ENCODE measurements around the gene NAA10. TPM values are rescaled to one million over a fixed set of nuclear protein-coding genes. Genes with fewer than 3 reads are reported as not detected.
A peak's percentile ranks its signal among the peaks of the same experiment; 100 is the strongest.

NAA10 gene
- total RNA-seq, 4 donors from 2014 or later = 29.9 to 57.2 (median 47.4) TPM

GRCh38 chrX:153903238-153903980, 31.4 kb downstream of the NAA10 start:
- Histone ChIP-seq H3K27ac (peak overlapping the region in 1 of 4 donors; percentile 34), H3K27me3 (no peaks in the 10 kb centered on the region), H3K36me3 (no peaks in the 10 kb centered on the region), H3K4me1 (peaks cover 0 to 17% (median 6%) of the 10 kb centered on the region in 4 donors), H3K9me3 (no peaks in the 10 kb centered on the region), H3K4me3 (no peak overlapping the region)
- WGBS, 2 donors (ENCODE audit: low coverage in 1 of 2) = 7 to 57% methylated on average over 2 to 18 of the region's 18 CpGs
- no peak for DNase-seq
- TF ChIP-seq EP300 (IDR thresholded peaks at IDR 0.05; ENCODE audit: low read depth) (no peak), CTCF (IDR thresholded peaks at IDR 0.05) (no peak), POLR2A (IDR thresholded peaks at IDR 0.05) (no peak), POLR2AphosphoS5 (IDR thresholded peaks at IDR 0.05) (no peak)
- intact Hi-C loops (cut with DNase I; ENCODE audit: low total_unique reads) (no loop called here), in situ Hi-C loops (cut with MboI; ENCODE audit: low pct_ligation_motif_present in 1 of 4, low pct_unique_long_range_greater_than_20kb in 1 of 4, low sequenced_read_pairs in 3 of 4) (loop anchor here in 1 of 4 donors (25.0 kb wide), 1 partner anchor 91 kb away; no protein-coding TSS in a partner anchor)

GRCh38 chrX:153902385-153902784, 32.5 kb downstream of the NAA10 start:
- 77% methylated on average over 10 of the region's 10 CpGs; no CpG with 5 or more reads in 1 of the 2 donors for WGBS, 2 donors (ENCODE audit: low coverage in 1 of 2)
- in situ Hi-C loops (cut with MboI; ENCODE audit: low pct_ligation_motif_present in 1 of 4, low pct_unique_long_range_greater_than_20kb in 1 of 4, low sequenced_read_pairs in 3 of 4) = loop anchor here in 1 of 4 donors (25.0 kb wide), 1 partner anchor 90 kb away; no protein-coding TSS in a partner anchor
- Histone ChIP-seq H3K36me3 (no peaks in the 10 kb centered on the region), H3K27ac (no peak overlapping the region), H3K4me3 (no peak overlapping the region), H3K27me3 (no peaks in the 10 kb centered on the region), H3K9me3 (no peaks in the 10 kb centered on the region), H3K4me1 (peaks cover 0 to 17% (median 6%) of the 10 kb centered on the region in 4 donors)
- DNase-seq = no peak
- intact Hi-C loops (cut with DNase I; ENCODE audit: low total_unique reads) = no loop called here
- TF ChIP-seq EP300 (IDR thresholded peaks at IDR 0.05; ENCODE audit: low read depth) = no peak
- no peak for TF ChIP-seq CTCF (IDR thresholded peaks at IDR 0.05)
- no peak for TF ChIP-seq POLR2AphosphoS5 (IDR thresholded peaks at IDR 0.05)
- TF ChIP-seq POLR2A (IDR thresholded peaks at IDR 0.05) = no peak

DNA sequence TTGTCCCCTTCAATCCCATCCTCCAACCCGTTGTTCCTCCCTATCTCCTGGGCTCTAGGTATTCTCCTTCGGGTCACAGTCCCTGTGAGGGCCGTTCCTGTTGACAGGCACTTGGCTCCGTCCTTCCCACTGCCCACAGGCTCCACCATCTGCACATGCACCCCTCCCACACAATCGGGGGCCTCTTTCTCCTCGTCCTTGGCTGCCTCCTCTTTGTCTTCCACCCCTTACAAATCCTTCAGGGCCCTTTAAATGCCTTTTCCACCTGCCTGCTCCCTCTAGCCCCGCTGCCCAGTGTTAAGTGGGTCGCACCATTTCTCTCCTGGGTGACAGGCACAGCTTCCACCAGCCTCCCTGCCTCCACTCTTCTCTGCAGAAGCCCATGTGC, 33.1 kb downstream of the NAA10 start:
- WGBS, 2 donors (ENCODE audit: low coverage in 1 of 2) = 60 to 80% methylated on average over 2 to 8 of the region's 8 CpGs
- intact Hi-C loops (cut with DNase I; ENCODE audit: low total_unique reads) = no loop called here
- in situ Hi-C loops (cut with MboI; ENCODE audit: low pct_ligation_motif_present in 1 of 4, low pct_unique_long_range_greater_than_20kb in 1 of 4, low sequenced_read_pairs in 3 of 4) = loop anchor here in 1 of 4 donors (25.0 kb wide), 1 partner anchor 89 kb away; no protein-coding TSS in a partner anchor
- no peak overlapping the region for H3K4me3 ChIP-seq
- no peaks in the 10 kb centered on the region for H3K9me3 ChIP-seq
- no peak for TF ChIP-seq POLR2AphosphoS5 (IDR thresholded peaks at IDR 0.05)
- no peak for TF ChIP-seq CTCF (IDR thresholded peaks at IDR 0.05)
- TF ChIP-seq POLR2A (IDR thresholded peaks at IDR 0.05) = no peak
- TF ChIP-seq EP300 (IDR thresholded peaks at IDR 0.05; ENCODE audit: low read depth) = no peak
- no peaks in the 10 kb centered on the region for H3K27me3 ChIP-seq
- no peak for DNase-seq
- peaks cover 0 to 17% (median 6%) of the 10 kb centered on the region in 4 donors for H3K4me1 ChIP-seq
- H3K36me3 ChIP-seq = no peaks in the 10 kb centered on the region
- no peak overlapping the region for H3K27ac ChIP-seq

- peak overlapping the region in 1 of 4 donors; percentile 25 for H3K27ac ChIP-seq
Measured at GRCh38 chrX:153900831-153901752, 33.7 kb downstream of the NAA10 start.

More at GRCh38 chrX:153900831-153901752, 33.7 kb downstream of the NAA10 start:
- DNase-seq = peak; percentile 51
- in situ Hi-C loops (cut with MboI; ENCODE audit: low pct_ligation_motif_present in 1 of 4, low pct_unique_long_range_greater_than_20kb in 1 of 4, low sequenced_read_pairs in 3 of 4) (loop anchor here in 1 of 4 donors (25.0 kb wide), 1 partner anchor 89 kb away; no protein-coding TSS in a partner anchor), intact Hi-C loops (cut with DNase I; ENCODE audit: low total_unique reads) (no loop called here)
- no peak for TF ChIP-seq POLR2AphosphoS5 (IDR thresholded peaks at IDR 0.05)
- no peak for TF ChIP-seq CTCF (IDR thresholded peaks at IDR 0.05)
- TF ChIP-seq EP300 (IDR thresholded peaks at IDR 0.05; ENCODE audit: low read depth) = no peak
- no peak for TF ChIP-seq POLR2A (IDR thresholded peaks at IDR 0.05)
- Histone ChIP-seq H3K4me3 (no peak overlapping the region), H3K36me3 (no peaks in the 10 kb centered on the region), H3K27me3 (no peaks in the 10 kb centered on the region), H3K4me1 (peaks cover 0 to 17% (median 6%) of the 10 kb centered on the region in 4 donors), H3K9me3 (no peaks in the 10 kb centered on the region)
- 39 to 48% methylated on average over 5 to 26 of the region's 26 CpGs for WGBS, 2 donors (ENCODE audit: low coverage in 1 of 2)
